Neutrophil (primary cell): ENCODE results near the gene SLC27A5.

Source experiments
- H3K27ac ChIP-seq: fragments of 200-600 bp; sonication (generic); 2 replicates; pipeline ENCODE4 v1.5.1; 2016; ENCODE audit warnings: mild to moderate bottlenecking, moderate library complexity
- H3K27me3 ChIP-seq: fragments of 200-600 bp; sonication (generic); 2 replicates; pipeline ENCODE4 v1.6.0; 2016; ENCODE audit warnings: mild to moderate bottlenecking
- H3K36me3 ChIP-seq: fragments of 200-600 bp; sonication (generic); 2 replicates; pipeline ENCODE4 v1.5.1; 2017
- H3K4me1 ChIP-seq, 2 experiments: fragments of 200-600 bp in 1 of 2; sonication (generic) in 1 of 2; 1 replicate in 1 of 2; 2 replicates in 1 of 2; pipeline versions ENCODE4 v1.5.1 to v1.6.1; 2013 to 2016; ENCODE audit warnings: low read depth in 1 of 2, low read length in 1 of 2, mild to moderate bottlenecking in 1 of 2, moderate library complexity in 1 of 2; ENCODE audit not compliant: control insufficient read depth in 1 of 2, insufficient read depth in 1 of 2
- H3K4me3 ChIP-seq, 2 experiments: fragments of 200-600 bp in 1 of 2; sonication (generic) in 1 of 2; 1 replicate in 1 of 2; 2 replicates in 1 of 2; pipeline ENCODE4 v1.5.1; 2013 to 2016; ENCODE audit warnings: low read depth in 1 of 2, low read length in 1 of 2, mild to moderate bottlenecking in 1 of 2, moderate library complexity in 1 of 2
- H3K9me3 ChIP-seq: fragments of 200-600 bp; sonication (generic); 2 replicates; pipeline ENCODE4 v1.5.1; 2016
- TF ChIP-seq, protein P1 (sequence below): fragments of 200-600 bp; sonication (generic); IDR thresholded peaks from 2 replicates; pipeline ENCODE4 v1.5.1; 2016; ENCODE audit warnings: antibody characterized with exemption

SLC27A5 gene

DNA sequence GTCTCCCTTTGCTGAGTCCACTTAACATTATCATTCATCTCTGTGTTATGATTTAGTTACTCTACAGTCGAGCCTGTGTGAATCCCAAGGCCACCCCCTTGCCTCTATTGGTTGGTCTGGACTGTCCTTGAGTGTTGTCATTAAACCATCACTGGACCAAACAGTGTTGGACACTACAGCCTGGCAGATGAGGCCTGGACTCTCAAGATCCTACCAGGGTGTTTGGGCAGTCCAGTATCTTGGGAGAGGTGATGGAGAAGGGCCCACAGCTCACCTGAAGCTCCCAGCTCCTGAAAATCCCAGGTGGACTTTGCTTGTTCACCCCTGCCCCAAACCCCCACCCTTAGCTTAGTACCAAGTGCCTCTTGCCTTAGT is 39.3 kb upstream of the SLC27A5 start:
- peaks cover 79% of the 10 kb centered on the region for H3K36me3 ChIP-seq
- TF ChIP-seq, protein P1, sequence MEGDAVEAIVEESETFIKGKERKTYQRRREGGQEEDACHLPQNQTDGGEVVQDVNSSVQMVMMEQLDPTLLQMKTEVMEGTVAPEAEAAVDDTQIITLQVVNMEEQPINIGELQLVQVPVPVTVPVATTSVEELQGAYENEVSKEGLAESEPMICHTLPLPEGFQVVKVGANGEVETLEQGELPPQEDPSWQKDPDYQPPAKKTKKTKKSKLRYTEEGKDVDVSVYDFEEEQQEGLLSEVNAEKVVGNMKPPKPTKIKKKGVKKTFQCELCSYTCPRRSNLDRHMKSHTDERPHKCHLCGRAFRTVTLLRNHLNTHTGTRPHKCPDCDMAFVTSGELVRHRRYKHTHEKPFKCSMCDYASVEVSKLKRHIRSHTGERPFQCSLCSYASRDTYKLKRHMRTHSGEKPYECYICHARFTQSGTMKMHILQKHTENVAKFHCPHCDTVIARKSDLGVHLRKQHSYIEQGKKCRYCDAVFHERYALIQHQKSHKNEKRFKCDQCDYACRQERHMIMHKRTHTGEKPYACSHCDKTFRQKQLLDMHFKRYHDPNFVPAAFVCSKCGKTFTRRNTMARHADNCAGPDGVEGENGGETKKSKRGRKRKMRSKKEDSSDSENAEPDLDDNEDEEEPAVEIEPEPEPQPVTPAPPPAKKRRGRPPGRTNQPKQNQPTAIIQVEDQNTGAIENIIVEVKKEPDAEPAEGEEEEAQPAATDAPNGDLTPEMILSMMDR = no peak
- H3K27ac ChIP-seq = peak overlapping the region; percentile 51
- no peaks in the 10 kb centered on the region for H3K27me3 ChIP-seq
- no peaks in the 10 kb centered on the region for H3K9me3 ChIP-seq
- H3K4me1 ChIP-seq = peaks cover 27 to 35% of the 10 kb centered on the region in 2 experiments
- no peak overlapping the region for H3K4me3 ChIP-seq

DNA sequence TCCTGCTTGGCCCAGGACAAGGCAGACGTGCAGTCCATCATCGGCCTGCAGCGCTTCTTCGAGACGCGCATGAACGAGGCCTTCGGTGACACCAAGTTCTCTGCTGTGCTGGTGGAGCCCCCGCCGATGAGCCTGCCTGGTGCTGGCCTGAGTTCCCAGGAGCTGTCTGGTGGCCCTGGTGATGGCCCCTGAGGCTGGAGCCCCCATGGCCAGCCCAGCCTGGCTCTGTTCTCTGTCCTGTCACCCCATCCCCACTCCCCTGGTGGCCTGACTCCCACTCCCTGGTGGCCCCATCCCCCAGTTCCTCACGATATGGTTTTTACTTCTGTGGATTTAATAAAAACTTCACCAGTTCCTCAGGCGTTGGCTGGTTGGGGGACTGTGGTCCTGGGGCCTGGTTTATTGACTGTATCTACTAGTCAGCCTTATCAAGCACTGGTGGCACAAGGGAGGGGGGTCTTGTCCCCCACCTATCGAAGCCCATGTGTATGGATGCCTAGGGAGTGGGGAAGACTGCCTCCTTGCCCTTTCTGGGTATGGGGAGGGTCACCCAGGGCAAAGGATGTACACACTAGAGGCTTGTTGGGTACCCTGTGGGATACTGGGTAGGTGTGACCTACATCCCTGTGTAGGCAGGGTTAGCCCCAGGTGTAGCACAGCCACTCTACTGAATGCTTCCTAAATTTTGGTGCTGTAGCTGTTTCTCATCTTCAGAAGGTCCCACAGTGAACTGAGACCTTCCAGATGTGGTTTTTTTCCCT is 38.8 kb upstream of the SLC27A5 start:
- no peaks in the 10 kb centered on the region for H3K27me3 ChIP-seq
- H3K9me3 ChIP-seq = no peaks in the 10 kb centered on the region
- peaks cover 73% of the 10 kb centered on the region for H3K36me3 ChIP-seq
- TF ChIP-seq, protein P1 = no peak
- no peak overlapping the region for H3K4me3 ChIP-seq
- H3K4me1 ChIP-seq = peaks cover 30 to 38% of the 10 kb centered on the region in 2 experiments
- H3K27ac ChIP-seq = peak overlapping the region; percentile 51

DNA sequence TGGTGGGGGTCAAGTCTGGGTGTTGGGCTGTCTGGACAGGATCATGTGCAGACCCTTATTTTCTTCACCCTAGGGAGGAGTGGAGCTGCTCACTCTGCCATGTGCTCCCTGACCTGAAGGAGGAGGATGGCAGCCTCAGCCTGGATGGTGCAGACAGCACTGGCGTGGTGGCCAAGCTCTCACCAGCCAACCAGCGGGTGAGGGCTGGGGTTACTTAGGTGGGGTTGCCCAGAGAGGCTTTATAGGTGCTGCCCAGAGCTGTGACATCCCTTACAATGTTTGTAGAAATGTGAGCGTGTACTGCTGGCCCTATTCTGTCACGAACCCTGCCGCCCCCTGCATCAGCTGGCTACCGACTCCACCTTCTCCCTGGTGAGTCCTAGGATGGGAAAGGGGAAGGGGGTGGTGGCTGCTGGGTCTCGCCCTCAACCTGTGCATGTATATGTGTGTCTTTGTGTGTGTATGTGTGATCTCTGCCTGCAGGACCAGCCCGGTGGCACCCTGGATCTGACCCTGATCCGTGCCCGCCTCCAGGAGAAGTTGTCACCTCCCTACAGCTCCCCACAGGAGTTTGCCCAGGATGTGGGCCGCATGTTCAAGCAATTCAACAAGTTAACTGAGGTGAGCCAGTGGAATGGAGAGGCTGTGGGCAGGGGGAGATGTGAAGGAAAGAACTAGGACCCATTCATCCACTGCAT is 38.0 kb upstream of the SLC27A5 start:
- H3K36me3 ChIP-seq = peaks cover 71% of the 10 kb centered on the region
- no peak overlapping the region for H3K4me3 ChIP-seq
- H3K4me1 ChIP-seq = peaks cover 32 to 40% of the 10 kb centered on the region in 2 experiments

DNA sequence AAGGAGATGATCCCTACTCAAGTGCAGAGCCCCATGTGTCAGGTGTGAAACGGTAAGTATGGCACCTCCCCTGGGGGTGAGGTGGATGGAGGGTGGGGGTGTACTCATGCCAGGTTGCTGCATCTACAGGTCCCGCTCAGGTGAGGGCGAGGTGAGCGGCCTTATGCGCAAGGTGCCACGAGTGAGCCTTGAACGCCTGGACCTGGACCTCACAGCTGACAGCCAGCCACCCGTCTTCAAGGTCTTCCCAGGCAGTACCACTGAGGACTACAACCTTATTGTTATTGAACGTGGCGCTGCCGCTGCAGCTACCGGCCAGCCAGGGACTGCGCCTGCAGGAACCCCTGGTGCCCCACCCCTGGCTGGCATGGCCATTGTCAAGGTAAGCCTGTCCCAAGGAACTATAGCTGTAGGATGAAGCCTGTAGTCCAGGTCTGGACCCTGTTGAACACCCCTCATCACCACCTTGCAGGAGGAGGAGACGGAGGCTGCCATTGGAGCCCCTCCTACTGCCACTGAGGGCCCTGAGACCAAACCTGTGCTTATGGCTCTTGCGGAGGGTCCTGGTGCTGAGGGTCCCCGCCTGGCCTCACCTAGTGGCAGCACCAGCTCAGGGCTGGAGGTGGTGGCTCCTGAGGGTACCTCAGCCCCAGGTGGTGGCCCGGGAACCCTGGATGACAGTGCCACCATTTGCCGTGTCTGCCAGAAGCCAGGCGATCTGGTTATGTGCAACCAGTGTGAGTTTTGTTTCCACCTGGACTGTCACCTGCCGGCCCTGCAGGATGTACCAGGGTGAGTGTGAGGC is 37.3 kb upstream of the SLC27A5 start:
- TF ChIP-seq, protein P1 = no peak
- Histone ChIP-seq H3K27me3 (no peaks in the 10 kb centered on the region), H3K4me3 (no peak overlapping the region), H3K36me3 (peaks cover 70% of the 10 kb centered on the region), H3K4me1 (peaks cover 26 to 34% of the 10 kb centered on the region in 2 experiments), H3K9me3 (no peaks in the 10 kb centered on the region), H3K27ac (peak overlapping the region; percentile 51)

More for the DNA sequence above, 38.0 kb upstream of the SLC27A5 start:
- Histone ChIP-seq H3K27me3 (no peaks in the 10 kb centered on the region), H3K27ac (peak overlapping the region; percentile 51), H3K9me3 (no peaks in the 10 kb centered on the region)
- TF ChIP-seq, protein P1 = no peak
